ENCODE results near the gene OPRD1.

Gene OPRD1

DNA sequence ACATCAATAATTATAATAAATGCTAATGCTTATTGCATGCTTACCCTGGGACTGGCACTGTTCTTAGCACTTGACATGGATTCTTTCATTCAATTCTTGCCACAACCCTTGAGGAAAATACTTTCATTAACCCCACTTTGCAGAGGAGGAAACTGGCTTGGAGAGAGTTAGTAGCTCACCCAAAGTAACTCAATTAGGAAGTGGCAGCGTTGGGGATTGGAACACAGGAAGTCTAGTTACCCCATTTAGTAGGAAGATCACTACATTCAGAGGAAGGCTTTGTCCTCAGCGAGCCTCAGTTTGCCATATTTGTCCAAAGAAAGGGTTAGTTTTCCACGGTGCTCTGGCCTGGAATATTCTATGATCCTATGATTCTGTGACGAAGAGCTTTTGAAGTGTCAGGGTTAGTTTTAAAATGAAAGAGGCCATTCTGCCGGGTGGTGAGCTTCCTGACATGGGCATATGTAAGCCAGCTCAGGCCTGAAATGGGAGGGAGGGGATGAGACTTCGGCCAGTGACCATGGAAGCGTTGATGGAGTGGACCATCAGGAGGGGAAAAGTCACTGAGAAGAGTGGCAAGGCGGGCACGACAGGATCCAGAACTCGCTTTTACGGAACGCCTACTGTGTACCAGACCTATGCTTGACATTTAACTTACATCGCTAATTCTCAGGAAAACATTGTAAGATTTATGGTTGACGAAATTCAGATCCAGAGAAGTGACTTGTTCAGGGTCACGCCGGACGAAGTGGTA is 74.2 kb downstream of the OPRD1 start:
- no peak for DNase-seq (ENCODE audit: low spot score)

DNA sequence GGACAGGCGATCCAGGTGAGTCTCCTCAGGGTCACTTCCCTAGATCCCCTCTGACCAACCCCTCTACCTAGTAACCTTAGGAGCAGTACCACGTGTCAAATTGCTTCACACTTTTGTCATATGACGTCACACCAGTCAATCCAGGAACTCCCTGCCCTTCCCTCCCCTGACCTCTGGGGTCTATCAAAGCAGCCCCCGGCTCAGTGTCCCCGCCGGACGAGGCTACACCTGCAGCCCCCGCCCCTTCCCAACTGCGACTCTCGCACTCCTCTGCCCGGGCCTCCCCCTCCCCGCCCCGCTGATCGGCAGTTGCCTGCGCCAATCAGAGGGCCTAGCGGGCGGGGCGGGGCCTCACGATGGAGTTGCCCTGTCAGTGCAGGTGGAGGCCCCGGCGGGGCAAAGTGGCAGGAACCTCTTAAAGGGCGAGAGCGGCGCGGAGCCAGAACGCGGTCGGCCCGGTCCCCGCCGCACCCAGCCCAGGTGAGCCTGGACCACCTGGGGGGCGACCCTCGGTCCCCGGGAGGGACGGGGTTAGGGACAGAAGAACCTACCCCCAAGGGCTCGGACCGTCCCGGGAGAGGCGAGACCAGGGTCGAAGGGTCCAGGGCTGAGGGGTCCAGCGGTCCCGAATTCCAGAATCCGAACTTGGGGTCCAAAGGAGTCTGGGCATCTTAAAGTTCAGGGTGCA is 74.9 kb downstream of the OPRD1 start:
- peak; percentile 98 for DNase-seq (ENCODE audit: low spot score)

DNA sequence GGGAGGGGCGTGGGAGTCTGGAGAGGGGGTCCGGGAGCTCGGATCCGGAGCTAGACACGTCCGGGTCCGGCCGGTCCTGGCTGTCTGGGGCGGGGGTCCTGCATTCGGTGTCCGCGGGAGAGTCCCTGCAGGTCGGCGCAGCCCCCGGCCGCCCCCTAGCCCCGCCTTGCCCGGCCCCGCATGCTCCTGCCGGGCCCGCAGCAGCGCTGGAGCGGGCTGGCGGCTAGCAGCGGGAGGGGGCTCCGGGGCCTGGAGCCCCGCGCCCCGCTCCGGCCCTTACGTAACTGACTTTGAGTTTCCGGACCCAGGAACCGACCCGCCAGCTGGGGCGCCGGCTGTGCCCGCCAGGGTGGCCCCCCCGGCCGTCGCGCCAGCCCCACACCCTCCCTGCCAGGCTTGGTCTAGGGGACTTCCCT is 75.5 kb downstream of the OPRD1 start:
- DNase-seq (ENCODE audit: low spot score), result peak; percentile 38

DNA sequence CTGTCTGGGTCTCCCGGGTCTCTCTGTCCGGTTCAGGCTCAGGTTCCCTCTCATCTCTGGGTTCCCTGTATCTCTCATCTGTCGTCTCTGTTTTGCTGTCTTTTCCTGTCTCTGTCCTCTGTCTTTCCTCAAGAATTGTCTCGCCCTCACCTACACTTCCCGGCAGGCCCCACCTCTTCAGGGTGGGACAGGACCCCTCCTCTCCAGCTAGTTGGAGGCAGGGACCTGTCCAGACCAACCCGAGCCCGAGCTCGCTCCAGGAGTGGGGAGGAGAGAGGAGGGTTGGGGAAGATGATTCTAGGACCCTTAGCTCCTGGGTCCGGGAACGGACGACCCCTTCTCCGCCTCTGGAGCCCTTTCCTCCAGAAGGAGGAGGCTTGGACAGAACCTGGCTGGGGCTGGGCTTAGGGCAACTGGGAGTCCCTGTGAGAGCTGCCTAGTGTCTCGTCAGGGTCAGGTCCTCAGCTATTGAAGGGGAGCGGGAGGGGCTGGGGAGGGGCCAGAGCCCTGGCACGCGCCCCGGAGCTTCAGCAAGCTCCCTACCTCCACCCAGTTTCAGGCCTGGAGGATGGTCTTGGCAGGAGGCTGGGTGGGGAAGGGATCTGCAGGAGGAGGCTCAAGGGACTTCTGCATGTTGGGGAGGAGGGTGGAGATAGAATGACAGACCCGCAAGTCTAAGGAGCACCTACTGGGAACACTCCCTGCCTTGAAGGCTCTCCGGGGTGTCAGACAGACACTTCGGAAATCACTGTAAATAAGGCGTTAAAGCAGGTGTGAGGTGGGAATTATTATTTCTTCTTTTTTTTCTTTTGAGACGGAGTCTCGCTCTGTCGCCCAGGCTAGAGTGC is 76.1 kb downstream of the OPRD1 start:
- DNase-seq (ENCODE audit: low spot score), result no peak

DNA sequence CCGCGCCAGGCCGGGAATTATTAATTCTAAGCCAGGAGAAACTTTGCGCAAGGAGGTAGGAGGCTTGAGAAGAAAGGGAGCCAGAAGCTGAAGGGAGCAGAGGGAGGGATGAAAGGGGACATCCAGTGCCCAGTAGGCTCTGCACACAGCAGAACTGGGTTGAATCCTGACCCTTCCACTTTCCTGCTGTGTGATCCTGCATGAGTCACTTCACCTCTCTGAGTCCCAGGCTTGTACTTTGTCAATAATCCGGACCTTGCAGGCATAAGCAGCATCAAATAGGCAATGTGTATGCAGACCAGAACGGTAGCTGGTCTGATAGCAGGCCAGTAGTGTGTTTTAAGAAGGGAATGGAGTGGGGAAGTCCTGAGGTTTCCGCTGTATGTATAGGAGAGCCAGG is 76.9 kb downstream of the OPRD1 start:
- no peak for DNase-seq (ENCODE audit: low spot score)

DNA sequence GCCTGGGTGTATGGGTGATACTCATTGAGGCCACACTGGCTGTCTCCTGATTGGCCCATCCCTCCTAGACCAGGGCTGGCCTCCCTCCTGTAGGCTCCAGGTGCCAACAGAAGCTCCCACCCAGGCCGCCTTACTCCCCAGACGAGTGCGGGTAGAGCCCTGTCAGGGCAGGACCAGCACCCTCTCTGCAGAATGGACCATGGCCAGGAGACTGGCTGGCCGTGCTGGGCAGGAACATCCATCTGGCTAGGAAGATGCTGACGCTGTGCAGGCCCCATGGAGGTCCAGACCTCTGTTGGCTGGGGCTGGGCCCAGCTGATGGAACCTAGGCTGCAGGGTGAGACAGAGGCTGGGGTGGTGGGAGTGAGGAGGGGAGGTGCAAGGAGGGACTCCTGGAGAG is 77.4 kb downstream of the OPRD1 start:
- no peak for DNase-seq (ENCODE audit: low spot score)

DNA sequence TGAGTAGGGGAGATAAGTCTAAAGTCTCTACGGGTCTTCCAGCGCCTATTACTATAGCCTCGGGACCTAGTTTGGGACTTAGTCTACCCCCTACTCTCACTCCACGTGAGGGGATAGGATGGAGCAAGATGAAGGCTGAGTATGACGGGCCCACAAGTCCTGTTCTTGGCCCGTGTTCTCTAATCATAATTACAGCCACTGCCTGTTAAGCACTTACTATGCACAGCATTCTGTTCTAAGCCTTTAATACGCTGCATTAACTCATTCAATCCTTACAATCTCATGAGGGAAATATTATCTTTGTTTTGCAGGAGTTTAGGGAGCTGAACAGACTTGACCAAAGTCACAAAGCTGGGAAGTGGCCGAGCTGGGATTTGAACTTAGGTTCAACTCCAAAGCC is 78.5 kb downstream of the OPRD1 start:
- no peak for DNase-seq (ENCODE audit: low spot score)

DNA sequence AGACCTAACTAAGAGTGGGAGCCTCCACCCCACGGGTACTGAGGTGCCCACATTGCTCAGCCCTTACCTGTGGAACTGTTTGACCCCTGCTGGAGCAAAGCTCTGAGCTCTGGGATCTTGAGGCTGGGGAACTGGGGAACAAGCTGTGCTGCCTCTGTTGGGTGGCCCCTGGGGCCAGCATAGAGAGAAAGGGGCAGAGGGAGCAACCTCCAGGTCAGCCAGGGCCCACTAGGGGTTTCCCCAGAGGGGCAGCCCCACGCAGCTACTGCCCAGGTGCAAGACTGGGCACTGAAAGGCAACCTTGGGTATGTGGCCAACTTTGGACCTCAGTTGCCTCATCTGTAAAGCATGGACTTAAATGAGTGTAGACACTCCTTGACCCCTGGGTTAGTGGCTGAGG is 78.9 kb downstream of the OPRD1 start:
- DNase-seq (ENCODE audit: low spot score), result no peak

DNA sequence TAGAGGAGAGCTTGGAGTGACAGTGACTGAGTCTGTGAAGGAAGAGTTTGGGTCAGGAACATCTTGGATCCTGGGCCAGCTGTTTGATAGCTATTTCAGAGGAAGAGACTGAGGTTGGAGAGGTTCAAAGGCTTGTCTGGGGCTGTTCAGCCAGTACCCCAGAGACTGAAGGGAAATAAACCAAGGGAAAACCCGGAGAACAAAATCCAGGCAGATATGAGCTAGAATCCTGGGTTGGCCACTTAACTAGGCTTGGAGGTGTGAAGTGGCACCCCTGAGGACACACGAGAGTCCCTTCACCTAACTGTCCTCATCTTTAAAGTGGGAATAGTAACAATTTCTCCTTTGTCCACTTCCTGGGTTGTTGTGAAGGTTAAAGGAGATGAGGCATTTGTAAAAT is 79.3 kb downstream of the OPRD1 start:
- DNase-seq (ENCODE audit: low spot score), result no peak

DNA sequence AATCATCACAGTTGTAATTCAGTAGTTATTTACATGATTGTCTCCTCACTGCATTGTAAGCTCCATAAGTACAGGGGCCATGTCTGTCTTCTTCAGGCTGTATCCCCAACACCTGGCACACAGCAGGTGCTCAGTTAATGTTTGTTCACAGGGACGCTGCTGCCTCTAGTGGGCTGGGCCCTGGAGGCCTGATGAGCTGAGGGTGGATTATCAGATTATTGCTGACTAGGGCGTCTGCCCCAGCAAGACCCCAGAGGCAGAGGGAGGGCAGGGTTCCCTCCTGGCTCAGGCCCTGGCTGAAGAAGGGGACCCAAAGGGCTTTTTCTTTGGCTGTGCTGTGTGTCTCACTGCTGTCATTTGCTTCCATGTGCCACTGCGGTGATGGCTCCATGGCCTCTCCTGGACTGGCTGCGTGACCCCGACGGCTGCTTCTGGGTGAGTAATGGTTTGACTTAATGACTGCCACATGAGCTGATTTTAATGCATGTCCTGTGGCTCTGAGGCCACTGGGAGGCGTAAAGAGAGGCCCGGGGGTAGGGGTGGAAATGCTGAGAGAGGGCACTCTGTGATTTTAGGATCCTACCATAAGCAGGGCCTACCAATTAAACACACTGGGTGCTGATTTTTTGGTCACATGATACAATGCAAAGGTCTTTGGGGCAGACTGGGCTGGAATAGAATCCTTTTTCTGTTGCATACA is 81.6 kb downstream of the OPRD1 start:
- peak; percentile 66 for DNase-seq (ENCODE audit: low spot score)

DNA sequence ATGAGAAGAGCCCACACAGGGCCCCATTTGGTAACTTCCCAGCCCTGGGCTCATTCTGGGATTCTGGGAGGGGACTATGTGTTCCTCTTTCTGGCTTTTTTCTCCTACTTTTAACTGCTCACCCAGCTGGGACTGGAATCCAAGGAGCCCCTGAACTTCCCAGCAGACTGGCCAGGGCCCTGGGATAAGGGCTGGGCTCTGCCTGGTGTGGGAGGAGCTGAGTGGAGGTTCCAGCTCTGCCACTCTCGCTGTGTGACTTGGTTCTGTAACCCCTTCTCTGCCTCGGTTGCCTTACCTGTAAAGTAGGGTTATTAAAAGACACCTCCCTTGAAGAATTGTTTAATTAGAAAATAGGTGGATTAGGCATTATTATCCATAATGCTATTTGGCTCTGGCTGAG is 82.8 kb downstream of the OPRD1 start:
- no peak for DNase-seq (ENCODE audit: low spot score)

DNA sequence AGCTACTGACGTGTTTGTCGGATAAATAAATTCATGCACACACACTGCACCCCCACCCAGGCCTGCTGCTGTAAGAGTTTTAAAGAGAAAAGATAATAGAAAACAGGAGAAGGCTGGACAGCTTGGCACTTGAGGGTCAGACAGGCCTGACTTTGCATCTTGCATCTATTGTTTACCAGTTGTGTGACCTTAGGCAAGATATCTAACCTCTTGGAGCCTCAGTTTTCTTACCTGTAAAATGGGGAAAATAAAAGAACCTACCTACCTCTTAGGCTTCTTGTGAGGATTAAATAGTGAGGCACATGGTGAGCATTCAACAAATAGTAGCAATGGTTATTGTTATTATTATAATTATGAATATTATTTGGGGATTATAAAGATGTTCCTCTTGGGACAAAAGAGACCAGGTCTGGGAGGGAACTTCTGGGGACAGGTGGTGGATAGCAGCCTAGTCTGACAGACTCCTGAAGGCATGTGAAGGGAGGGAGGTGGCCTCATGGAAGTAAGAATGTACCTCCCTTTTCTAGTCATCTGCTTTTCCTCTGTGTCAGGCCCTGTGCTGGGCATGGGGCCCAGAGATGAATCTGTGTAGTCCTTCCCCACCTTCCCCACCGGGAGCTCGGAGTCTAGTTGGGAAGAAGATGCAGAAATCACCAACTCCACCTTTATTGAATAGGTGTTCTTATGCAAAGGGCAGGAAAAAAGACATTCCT is 84.1 kb downstream of the OPRD1 start:
- no peak for DNase-seq (ENCODE audit: low spot score)

DNA sequence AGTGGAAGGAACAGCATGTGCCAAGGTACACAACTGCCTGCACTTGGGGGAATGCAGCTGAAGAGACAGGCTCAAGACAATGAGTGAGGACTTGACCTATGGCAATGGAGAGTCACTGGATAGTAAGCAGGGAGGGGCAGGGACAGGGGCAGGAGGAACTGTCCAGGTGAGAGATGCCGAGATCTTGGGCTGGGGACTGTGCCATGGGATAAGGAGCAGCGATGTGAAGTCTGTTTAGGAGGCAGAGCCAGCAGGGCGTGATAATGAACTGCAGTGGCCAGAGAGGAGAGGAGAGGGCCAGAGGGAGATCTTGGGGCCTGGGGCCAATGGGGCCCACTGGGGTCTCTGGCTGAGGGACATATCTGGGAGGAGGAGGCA is 84.6 kb downstream of the OPRD1 start:
- DNase-seq (ENCODE audit: low spot score), result no peak

DNA sequence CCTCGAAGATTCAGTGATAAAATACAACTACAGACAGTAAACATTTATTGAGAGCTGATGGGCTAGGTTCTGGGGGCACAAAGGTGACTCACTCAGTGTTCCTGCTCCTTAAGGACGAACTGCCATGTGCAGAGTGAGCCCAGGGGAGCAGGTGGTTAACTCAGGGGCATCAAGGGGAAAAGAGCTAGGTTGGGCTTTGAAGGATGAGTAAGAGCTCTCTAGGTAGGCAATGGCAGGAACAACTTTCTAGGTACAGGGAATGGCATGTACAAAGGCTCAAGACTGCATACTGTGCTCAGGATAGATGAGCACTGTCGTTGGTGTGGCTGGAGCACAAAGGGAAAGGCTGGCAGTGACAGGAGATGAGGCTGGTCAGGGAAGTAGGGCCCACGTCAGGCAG is 85.8 kb downstream of the OPRD1 start:
- DNase-seq (ENCODE audit: low spot score), result no peak

DNA sequence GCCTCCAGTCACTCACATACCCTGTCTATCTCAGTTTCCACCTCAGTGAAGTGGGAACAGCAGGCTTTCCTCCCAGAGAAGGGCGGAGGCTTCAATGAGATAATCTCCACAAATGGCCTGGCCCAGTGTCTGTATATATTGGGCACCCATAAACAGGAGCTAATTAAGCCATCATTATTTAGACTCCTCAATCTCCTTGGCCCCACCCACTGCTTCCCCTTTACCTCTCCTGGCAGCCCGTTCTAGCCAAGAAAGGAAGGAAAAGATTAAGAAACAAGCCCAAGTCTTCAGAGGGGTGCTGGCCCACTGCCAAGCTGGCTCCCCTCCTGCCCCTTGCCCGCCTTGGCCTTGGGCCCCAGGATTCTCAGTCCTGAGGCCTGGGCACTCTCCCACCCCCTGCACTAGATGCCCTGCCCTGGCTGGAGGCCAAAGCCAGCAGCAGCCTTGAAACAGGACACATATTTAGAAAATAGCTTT is 86.5 kb downstream of the OPRD1 start:
- no peak for DNase-seq (ENCODE audit: low spot score)

DNA sequence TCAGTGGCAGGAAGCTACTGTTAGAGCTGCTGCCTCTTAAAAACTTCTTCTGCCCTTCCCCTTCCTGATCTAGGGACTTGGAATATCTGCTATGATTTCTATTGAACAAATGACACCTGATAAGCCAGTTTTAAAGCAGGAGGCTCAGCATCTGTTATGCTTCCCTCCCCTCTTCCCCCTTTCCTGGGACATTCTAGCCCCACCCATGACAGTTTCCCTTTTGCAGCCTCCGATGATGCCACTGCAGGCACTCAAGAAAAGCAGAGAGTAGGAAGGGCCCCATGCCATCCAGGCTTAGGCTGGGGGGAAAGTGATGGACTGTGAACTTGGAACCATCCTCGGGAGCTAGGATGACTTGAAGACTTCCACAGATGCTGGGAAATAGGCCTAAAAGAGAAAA is 87.3 kb downstream of the OPRD1 start:
- no peak for DNase-seq (ENCODE audit: low spot score)

DNA sequence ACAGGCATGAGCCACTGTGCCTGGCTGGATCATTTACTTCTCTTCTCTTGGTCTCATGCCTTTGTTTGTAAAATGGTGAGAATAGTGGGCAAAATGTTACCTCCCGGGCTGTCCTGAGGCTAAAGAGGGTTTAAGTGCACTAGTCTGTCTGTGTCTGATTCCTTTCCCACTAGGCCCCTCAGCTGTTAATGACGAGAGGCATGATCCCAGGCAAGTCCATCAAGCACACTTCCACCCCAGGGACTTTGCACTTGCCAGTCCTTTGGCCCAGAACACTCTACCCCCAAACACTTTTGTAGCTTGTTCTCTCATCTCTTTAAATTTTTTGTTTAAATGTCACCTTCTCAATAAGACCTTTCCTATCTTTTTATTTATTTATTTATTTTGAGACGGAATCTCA is 88.6 kb downstream of the OPRD1 start:
- DNase-seq (ENCODE audit: low spot score), result no peak

DNA sequence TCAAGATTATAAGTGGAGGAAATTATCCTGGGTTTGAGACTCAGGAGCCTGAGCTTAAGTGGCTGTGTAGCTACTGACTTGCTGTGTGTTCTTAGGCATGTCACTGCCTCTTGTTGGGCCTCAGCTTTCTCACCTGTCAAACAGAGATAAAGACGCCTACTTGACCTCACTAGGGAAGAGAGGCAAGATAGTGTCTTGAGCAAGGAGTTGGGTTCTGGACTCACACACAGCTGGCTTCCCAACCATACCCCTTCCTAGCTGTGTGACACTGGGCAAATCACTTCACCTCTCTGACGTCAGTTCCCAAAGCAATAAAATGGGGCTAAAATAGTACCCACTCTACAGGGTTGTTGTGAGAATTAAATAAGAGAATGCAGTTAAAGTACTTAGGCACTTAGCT is 90.8 kb downstream of the OPRD1 start:
- no peak for DNase-seq (ENCODE audit: low spot score)

DNA sequence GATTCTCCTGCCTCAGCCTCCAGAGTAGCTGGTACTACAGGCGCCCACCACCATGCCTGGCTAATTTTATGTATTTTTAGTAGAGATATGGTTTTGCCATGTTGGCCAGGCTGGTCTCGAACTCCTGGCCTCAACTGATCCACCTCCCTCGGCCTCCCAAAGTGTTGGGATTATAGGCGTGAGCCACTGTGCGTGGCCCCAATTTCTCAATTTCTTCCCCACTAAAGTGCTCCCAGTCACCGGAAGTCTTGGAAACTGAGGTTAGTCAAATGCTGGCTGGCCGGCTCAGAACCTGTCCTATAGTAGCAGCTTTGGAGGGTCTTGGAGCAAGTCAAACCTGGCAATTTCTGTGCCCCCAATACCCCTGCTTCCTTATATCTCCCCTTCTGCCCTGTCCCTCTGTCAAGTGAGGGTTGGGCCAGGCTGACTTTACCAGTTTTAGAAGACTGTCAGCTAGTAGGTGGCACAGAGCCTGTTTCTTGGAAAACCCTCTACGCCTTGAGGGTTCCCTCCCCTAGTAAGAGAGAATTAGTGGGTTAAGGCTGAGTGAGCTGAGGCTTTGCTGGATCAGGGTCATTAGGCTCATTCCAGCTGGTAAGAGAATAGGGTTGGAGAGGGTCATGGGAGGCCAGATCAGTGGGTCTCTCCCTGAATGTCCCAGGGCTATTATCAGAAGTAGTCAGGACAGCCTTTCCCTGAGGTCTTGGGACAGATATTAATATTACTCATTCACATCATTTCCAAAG is 94.1 kb downstream of the OPRD1 start:
- DNase-seq (ENCODE audit: low spot score), result no peak

DNA sequence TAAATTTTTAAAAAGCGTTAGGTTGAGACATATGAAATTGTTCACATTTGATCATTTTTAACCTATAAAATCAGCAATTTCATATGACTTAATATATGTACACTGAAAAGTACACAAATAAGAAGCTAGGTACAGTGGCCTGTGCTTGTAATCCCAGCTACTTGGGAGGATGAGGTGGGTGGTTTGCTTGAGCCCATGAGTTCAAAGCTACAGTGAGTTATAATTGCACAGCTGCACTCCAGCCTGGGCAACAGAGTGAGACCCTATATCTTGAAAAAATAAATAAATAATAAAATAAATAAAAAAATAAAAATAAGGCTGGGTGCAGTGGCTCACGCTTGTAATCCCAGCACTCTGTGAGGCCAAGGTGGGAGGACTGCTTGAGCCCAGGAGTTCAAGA is 97.2 kb downstream of the OPRD1 start:
- DNase-seq (ENCODE audit: low spot score), result no peak

Measured in iPS-NIHi11 (cell line).